K562 (cell line): Measurements from ENCODE around the gene LMO4. TPM values are rescaled to one million over a fixed set of nuclear protein-coding genes. Genes with fewer than 3 reads are reported as not detected.

Source experiments
- ATAC-seq: fragments of 200-7000 bp; cut with Tn5 transposase; 3 replicates; pipeline ENCODE4 v1.9.1; 2020; ENCODE audit warnings: moderate library complexity
- BruUV-seq: library from RNA; stranded (reverse); fragments of 400-500 nt; replicated peaks from 2 replicates; lab custom pipeline; 2021; lab: Mats Ljungman, UMichigan
- CTCF ChIA-PET: fragments of 300-600 bp; formaldehyde crosslinking; extraction: SDS; loops from one replicate; lab custom pipeline; 2021; ENCODE audit warnings: low intra/inter-chr PET ratio; lab: Yijun Ruan, JAX
- POLR2A ChIA-PET: fragments of 300-600, 350-650 bp; sonication (Branson Sonifier 250); formaldehyde crosslinking; extraction: SDS; loops from one replicate; lab custom pipeline; 2021; ENCODE audit warnings: antibody characterized with exemption, inconsistent platforms; lab: Yijun Ruan, JAX
- DNase-seq, 4 experiments: peaks; one replicate each; pipeline versions ENCODE4 v3.0.0 to v3.0.0-alpha.2; 2011 to 2018; ENCODE audit warnings: low spot score in 3 of 4, mixed read lengths in 3 of 4; ENCODE audit errors: extremely low read depth in 1 of 4
- FAIRE-seq: peaks from 2 replicates; lab custom pipeline; 2011; peaks lifted over from hg19 to GRCh38; lab: Jason Lieb, UNC
- H2AFZ ChIP-seq: 2 replicates; pipeline ENCODE4 v1.6.0; 2011; ENCODE audit warnings: low read depth, low read length, control low read depth, inconsistent platforms
- H3K27ac ChIP-seq: fragments of 200-600 bp; 3 replicates; pipeline ENCODE4 v1.8.0; 2011; ENCODE audit warnings: low read depth, mild to moderate bottlenecking, control low read depth, inconsistent platforms, low read length, moderate library complexity, mixed read lengths; ENCODE audit errors: extremely low read depth
- H3K27me3 ChIP-seq, 2 experiments: fragments of 300-600 bp in 1 of 2; 2 replicates in 1 of 2; 3 replicates in 1 of 2; pipeline versions ENCODE4 v1.6.0 to v1.8.0; 2011; ENCODE audit warnings: inconsistent platforms in 2 of 2, low read length in 2 of 2, mild to moderate bottlenecking in 1 of 2, mixed read lengths in 1 of 2, moderate library complexity in 1 of 2; ENCODE audit not compliant: control insufficient read depth in 2 of 2, insufficient read depth in 2 of 2
- H3K36me3 ChIP-seq: fragments of 300-600 bp; 3 replicates; pipeline ENCODE4 v1.8.0; 2011; ENCODE audit warnings: mild to moderate bottlenecking, low read length, inconsistent platforms; ENCODE audit not compliant: control insufficient read depth, insufficient read depth
- H3K4me1 ChIP-seq, 2 experiments: fragments of 200-600 bp in 1 of 2; replicated peaks in 1 of 2; 2 replicates in 1 of 2; 3 replicates in 1 of 2; pipeline versions ENCODE4 v1.5.1 to v1.8.0; 2011; ENCODE audit warnings: inconsistent platforms in 2 of 2, low read length in 2 of 2, mild to moderate bottlenecking in 1 of 2, mixed read lengths in 1 of 2, moderate library complexity in 1 of 2; ENCODE audit not compliant: control insufficient read depth in 2 of 2, insufficient read depth in 2 of 2
- H3K4me2 ChIP-seq: 2 replicates; pipeline ENCODE4 v1.6.1; 2011; ENCODE audit warnings: low read length, control low read depth, inconsistent platforms, mixed read lengths; ENCODE audit not compliant: insufficient read depth
- H3K4me3 ChIP-seq: fragments of 200-600 bp; sonication (generic), shearing (Covaris generic); 2 replicates; pipeline ENCODE4 v1.5.1; 2016; ENCODE audit warnings: control low read depth, inconsistent platforms
- H3K79me2 ChIP-seq: fragments of 200-600 bp; 3 replicates; pipeline ENCODE4 v1.8.0; 2011; ENCODE audit warnings: low read length, inconsistent platforms; ENCODE audit not compliant: control insufficient read depth, insufficient read depth
- H3K9ac ChIP-seq, 2 experiments: 2 replicates each; pipeline versions ENCODE4 v1.6.0 to v1.6.1; 2011; ENCODE audit warnings: low read depth in 2 of 2, low read length in 2 of 2, control low read depth in 1 of 2, inconsistent platforms in 1 of 2, mild to moderate bottlenecking in 1 of 2, mixed read lengths in 1 of 2; ENCODE audit not compliant: insufficient read depth in 1 of 2
- H3K9me1 ChIP-seq: one replicate; pipeline ENCODE4 v1.6.0; 2011; ENCODE audit warnings: inconsistent platforms, mild to moderate bottlenecking, low read length, moderate library complexity; ENCODE audit not compliant: control insufficient read depth, insufficient read depth
- H3K9me3 ChIP-seq: replicated peaks from 2 replicates; pipeline ENCODE4 v1.5.1; 2011; ENCODE audit warnings: low read depth, low read length, inconsistent platforms; ENCODE audit not compliant: control insufficient read depth, insufficient read depth
- H4K20me1 ChIP-seq: replicated peaks from 2 replicates; pipeline ENCODE4 v1.6.1; 2011; ENCODE audit warnings: low read length, inconsistent platforms, mixed read lengths; ENCODE audit not compliant: control insufficient read depth, insufficient read depth
- CEBPB ChIP-seq: fragments of 450-650 bp; IDR thresholded peaks from 2 replicates; pipeline ENCODE4 v1.6.1; 2016; ENCODE audit warnings: missing genetic modification characterization, missing compliant biosample characterization
- CEBPG ChIP-seq, 3 experiments: fragments of 200-800 bp in 1 of 3; sonication (Bioruptor generic) in 1 of 3; sonication (generic) in 1 of 3; formaldehyde crosslinking in 1 of 3; IDR thresholded peaks in 2 of 3; conservative IDR thresholded peaks in 1 of 3; 2 replicates each; pipeline versions ENCODE4 v1.6.1 to v1.8.0; 2016 to 2022; ENCODE audit warnings: missing compliant biosample characterization in 2 of 3, missing genetic modification characterization in 2 of 3, mild to moderate bottlenecking in 1 of 3, missing genetic modification reagents in 1 of 3
- E2F6 ChIP-seq, 2 experiments: IDR thresholded peaks; 2 replicates each; pipeline ENCODE4 v1.6.1; 2011; ENCODE audit warnings: borderline replicate concordance in 1 of 2, control low read depth in 1 of 2, low read depth in 1 of 2, low read length in 1 of 2, mild to moderate bottlenecking in 1 of 2, mixed read lengths in 1 of 2, moderate library complexity in 1 of 2; ENCODE audit not compliant: insufficient read depth in 1 of 2, insufficient read length in 1 of 2, poor library complexity in 1 of 2, severe bottlenecking in 1 of 2; ENCODE audit errors: extremely low read depth in 1 of 2
- KLF1 ChIP-seq: fragments of 450-650 bp; IDR thresholded peaks from 2 replicates; pipeline ENCODE4 v1.6.1; 2016; ENCODE audit warnings: missing genetic modification characterization, missing compliant biosample characterization
- KLF13 ChIP-seq: fragments of 450-650 bp; IDR thresholded peaks from 2 replicates; pipeline ENCODE4 v1.6.1; 2016; ENCODE audit warnings: missing genetic modification characterization, low read depth, mild to moderate bottlenecking, missing compliant biosample characterization, moderate library complexity, borderline replicate concordance
- PML ChIP-seq: IDR thresholded peaks from 2 replicates; pipeline ENCODE4 v1.6.1; 2012; ENCODE audit warnings: low read length, inconsistent platforms
- SOX6 ChIP-seq: fragments of 450-650 bp; IDR thresholded peaks from 2 replicates; pipeline ENCODE4 v1.6.1; 2014; ENCODE audit warnings: mild to moderate bottlenecking
- VEZF1 ChIP-seq: fragments of 200-800 bp; sonication (Bioruptor generic); IDR thresholded peaks from 2 replicates; pipeline ENCODE4 v1.6.1; 2017; ENCODE audit warnings: missing genetic modification characterization, missing compliant biosample characterization
- ZNF165 ChIP-seq: fragments of 250-450 bp; sonication (Bioruptor Pico); IDR thresholded peaks from 2 replicates; pipeline ENCODE4 v1.4.0; 2020; ENCODE audit warnings: borderline replicate concordance
- ZNF551 ChIP-seq: fragments of 250-450 bp; sonication (Bioruptor Pico); IDR thresholded peaks from 2 replicates; pipeline ENCODE4 v1.5.0; 2021; ENCODE audit warnings: mild to moderate bottlenecking, moderate library complexity
- ZSCAN32 ChIP-seq: fragments of 450-650 bp; formaldehyde crosslinking; IDR thresholded peaks from 2 replicates; pipeline ENCODE4 v1.4.0; 2020; ENCODE audit warnings: mild to moderate bottlenecking, moderate library complexity
- WGBS: fragments of 100-300 bp; shearing (Covaris generic); methylation state at CpG from one replicate; pipeline ENCODE4 v1.1.6; 2016; ENCODE audit warnings: low coverage, mixed read lengths; ENCODE audit not compliant: insufficient coverage; ENCODE audit errors: missing lambda C conversion rate; 5-methylcytosine and 5-hydroxymethylcytosine counted together
- in situ Hi-C: fragments of 300-500 bp; cut with MboI; formaldehyde crosslinking; loops from 4 replicates; pipeline ENCODE4 v1.15.0; 2018; ENCODE audit warnings: inconsistent platforms, mixed read lengths
- intact Hi-C: fragments of 100-400 bp; cut with micrococcal nuclease; formaldehyde crosslinking; loops from 2 replicates; pipeline ENCODE4 v1.14.2; 2022
- polyA plus RNA-seq, 8 experiments: library from polyadenylated mRNA; depleted of rRNA in 4 of 8; stranded (reverse) in 5 of 8; unstranded in 3 of 8; fragments of >200 nt; fragmentation: Nextera tagmentation in 2 of 8; fragmentation: Illumina TruSeq in 1 of 8; extraction: Ambion mirVana in 2 of 8; extraction: Trizol in 1 of 8; gene quantifications; 2 replicates each; pipeline versions ENCODE4 v1.2.1 to v1.2.3, GENCODE V29; 2011 to 2014; ENCODE audit warnings: inconsistent platforms in 1 of 8, missing spikeins in 1 of 8
- total RNA-seq, 7 experiments: library from RNA; depleted of rRNA in 6 of 7; stranded (reverse); fragments of >200 nt in 6 of 7; fragmentation: Illumina TruSeq in 2 of 7; extraction: Trizol in 2 of 7; gene quantifications; 2 replicates each; pipeline versions ENCODE4 v1.2.1 to v1.2.3, GENCODE V29; 2011 to 2021; ENCODE audit warnings: low replicate concordance in 1 of 7
- TF ChIP-seq, protein P1 (sequence below), 3 experiments: fragments of 200-800 bp in 1 of 3; sonication (Bioruptor generic) in 1 of 3; sonication (generic) in 1 of 3; formaldehyde crosslinking in 1 of 3; IDR thresholded peaks; 2 replicates each; pipeline versions ENCODE4 v1.6.1 to v1.8.0; 2016 to 2022; ENCODE audit warnings: mild to moderate bottlenecking in 2 of 3, missing compliant biosample characterization in 2 of 3, missing genetic modification characterization in 2 of 3, missing genetic modification reagents in 1 of 3

The LMO4 gene
- total and polyA plus RNA-seq, 9 of the 15 experiments (the other 6 are each of a cell fraction or from before 2014, with no cell fraction given), result 3.1 to 35.3 (median 22.4) TPM

DNA sequence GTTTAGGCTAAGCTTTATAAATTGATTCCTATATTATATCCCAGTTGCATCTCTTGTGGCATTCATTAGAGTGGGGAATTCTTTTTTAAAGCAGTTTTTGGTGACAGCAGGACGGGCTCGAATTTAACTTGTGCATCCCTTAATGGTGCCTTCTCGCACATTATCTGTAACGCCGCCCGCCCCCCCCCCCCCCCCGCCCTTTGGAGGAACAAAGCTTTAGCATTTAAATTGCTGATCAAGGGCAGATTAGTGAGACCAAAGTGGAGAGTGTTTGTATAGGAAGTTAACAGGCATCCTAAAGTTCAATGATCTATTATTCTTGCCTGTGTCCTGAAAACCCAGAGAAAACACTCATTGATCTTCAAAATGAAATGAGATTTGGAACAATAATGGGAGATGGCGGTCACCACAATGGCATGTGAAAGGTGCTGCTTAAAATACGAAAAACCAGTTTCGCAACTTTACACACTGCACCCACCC, 2.2 kb downstream of the LMO4 start:
- no peaks in the 10 kb centered on the region for H3K9me1 ChIP-seq
- DNase-seq, result peak in 3 of 4 experiments; percentile 29 to 60 (median 36)
- no TSS peak for BruUV-seq
- peaks cover 37% of the 10 kb centered on the region for H3K79me2 ChIP-seq
- H3K4me3 ChIP-seq, result peak overlapping the region; percentile 80
- peak overlapping the region; percentile 59 for H3K27ac ChIP-seq
- intact Hi-C loops (loop anchor here (10.0 kb wide), 1 partner anchor 1354 kb away; the partner anchor contains the start of gene PKN2), in situ Hi-C loops (no loop called here)
- no peaks in the 10 kb centered on the region; the same call in 1 of the 2 replicates for H4K20me1 ChIP-seq
- ChIA-PET POLR2A (interaction anchor here (0.6 to 2.2 kb wide), 6 partner anchors 9 to 134 kb away, joined by 3 to 13 read pairs (median 4); no protein-coding TSS in a partner anchor), CTCF (no interaction called here)
- FAIRE-seq, result no peak
- H3K9me3 ChIP-seq, result no peaks in the 10 kb centered on the region
- peaks cover 17 to 20% of the 10 kb centered on the region in 2 experiments; a peak in 4 of 5 replicates for H3K4me1 ChIP-seq
- 0% methylated on average over 4 of the region's 10 CpGs for WGBS
- no peaks in the 10 kb centered on the region for H3K27me3 ChIP-seq
- peak overlapping the region; percentile 66 for H2AFZ ChIP-seq
- peaks cover 9% of the 10 kb centered on the region; the same call in 2 of the 3 replicates for H3K36me3 ChIP-seq
- TF ChIP-seq, protein P1, sequence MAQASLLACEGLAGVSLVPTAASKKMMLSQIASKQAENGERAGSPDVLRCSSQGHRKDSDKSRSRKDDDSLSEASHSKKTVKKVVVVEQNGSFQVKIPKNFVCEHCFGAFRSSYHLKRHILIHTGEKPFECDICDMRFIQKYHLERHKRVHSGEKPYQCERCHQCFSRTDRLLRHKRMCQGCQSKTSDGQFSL (CRISPR knock-in tag; IDR thresholded peaks at IDR 0.05), result peak; percentile 11; the same call in 1 of the 2 replicates
- TF ChIP-seq, protein P1 (tag; IDR thresholded peaks at IDR 0.05), result peak in 1 of 2 experiments; percentile 96; a peak in 2 of 4 replicates
- TF ChIP-seq ZSCAN32 (CRISPR knock-in tag) (no peak), CEBPG (CRISPR knock-in tag; IDR thresholded peaks at IDR 0.05) (peak; percentile 38; the same call in 1 of the 2 replicates), CEBPG (tag; conservative IDR thresholded peaks at IDR 0.05 in 1 of 2, IDR thresholded peaks at IDR 0.05 in 1 of 2) (peak; percentile 18 to 59; a peak in 2 of 4 replicates), VEZF1 (CRISPR knock-in tag) (peak; percentile 86), CEBPB (tag) (peak; percentile 91), SOX6 (peak; percentile 60; the same call in 1 of the 2 replicates), ZNF165 (CRISPR knock-in tag) (no peak), KLF1 (no peak), KLF13 (no peak), ZNF551 (CRISPR knock-in tag) (no peak), PML (no peak), E2F6 (IDR thresholded peaks at IDR 0.05; ENCODE audit: borderline replicate concordance in 1 of 2, extremely low read depth in 1 of 2, insufficient read depth in 1 of 2, insufficient read length in 1 of 2, low read depth in 1 of 2, low read length in 1 of 2, poor library complexity in 1 of 2, severe bottlenecking in 1 of 2) (peak in 1 of 2 experiments; percentile 53)
- peak overlapping the region; percentile 75 to 92 for H3K9ac ChIP-seq
- no peak for ATAC-seq
- peak overlapping the region; percentile 85 for H3K4me2 ChIP-seq
